Effector memory CD8-positive, alpha-beta T cell (primary cell): ENCODE data around the gene CAMTA1.
"Not testable (repeated sequence)": the region's sequence is repeated elsewhere in the genome, so short reads cannot be mapped to it uniquely, and the experiment has no call there.

Experiments
- ATAC-seq: fragments of 150-1000 bp; cut with Tn5 transposase; replicated peaks from 2 replicates; pipeline ENCODE4 v1.10.0; 2021; ENCODE audit warnings: mild to moderate bottlenecking, moderate library complexity
- DNase-seq, 3 experiments: peaks; one replicate each; pipeline ENCODE4 v3.0.0; 2021
- H3K27ac Mint-ChIP-seq, 2 donors: one replicate each; pipeline ENCODE4 v1.8.0; 2022; ENCODE audit warnings: mild to moderate bottlenecking in 2 of 2, mixed read lengths in 2 of 2, moderate library complexity in 2 of 2
- H3K27me3 Mint-ChIP-seq, 2 donors: one replicate each; pipeline ENCODE4 v1.8.0; 2022; ENCODE audit warnings: mixed read lengths in 2 of 2
- H3K36me3 Mint-ChIP-seq: one replicate; pipeline ENCODE4 v1.8.0; 2022; ENCODE audit warnings: mild to moderate bottlenecking, moderate library complexity, mixed read lengths; ENCODE audit not compliant: insufficient read depth
- H3K4me1 Mint-ChIP-seq, 2 donors: one replicate each; pipeline ENCODE4 v1.8.0; 2022; ENCODE audit warnings: low read depth in 2 of 2, mixed read lengths in 2 of 2
- H3K4me3 Mint-ChIP-seq, 2 donors: one replicate each; pipeline ENCODE4 v1.8.0; 2022; ENCODE audit warnings: mild to moderate bottlenecking in 2 of 2, mixed read lengths in 2 of 2, moderate library complexity in 2 of 2
- H3K9me3 Mint-ChIP-seq, 2 donors: one replicate each; pipeline ENCODE4 v1.8.0; 2022; ENCODE audit warnings: mixed read lengths in 2 of 2

Gene CAMTA1

GRCh38 chr1:7322283-7322785, 537.1 kb downstream of the CAMTA1 start:
- no peak for DNase-seq
- Mint-ChIP-seq H3K4me1 (no peaks in the 10 kb centered on the region), H3K9me3 (peaks cover 0 to 8% of the 10 kb centered on the region in 2 donors), H3K27me3 (peaks cover 38 to 49% of the 10 kb centered on the region in 2 donors), H3K4me3 (no peak overlapping the region), H3K36me3 (no peaks in the 10 kb centered on the region), H3K27ac (no peak overlapping the region)
- ATAC-seq: no peak

- Mint-ChIP-seq H3K9me3 (peaks cover 0 to 8% of the 10 kb centered on the region in 2 donors), H3K36me3 (no peaks in the 10 kb centered on the region), H3K4me3 (no peak overlapping the region), H3K4me1 (no peaks in the 10 kb centered on the region), H3K27ac (no peak overlapping the region), H3K27me3 (peaks cover 34 to 43% of the 10 kb centered on the region in 2 donors)
- ATAC-seq: no peak
- no peak for DNase-seq
Observed at GRCh38 chr1:7322912-7323311, 537.7 kb downstream of the CAMTA1 start.

- DNase-seq (no peak), ATAC-seq (no peak)
- H3K27me3 Mint-ChIP-seq: peaks cover 34 to 36% of the 10 kb centered on the region in 2 donors
- no peak overlapping the region for H3K4me3 Mint-ChIP-seq
- peaks cover 0 to 8% of the 10 kb centered on the region in 2 donors for H3K9me3 Mint-ChIP-seq
- no peaks in the 10 kb centered on the region for H3K36me3 Mint-ChIP-seq
- no peaks in the 10 kb centered on the region for H3K4me1 Mint-ChIP-seq
- no peak overlapping the region for H3K27ac Mint-ChIP-seq
Observed at GRCh38 chr1:7325254-7325653, 540.0 kb downstream of the CAMTA1 start.

GRCh38 chr1:7326366-7326765, 541.1 kb downstream of the CAMTA1 start:
- H3K9me3 Mint-ChIP-seq: peaks cover 0 to 8% of the 10 kb centered on the region in 2 donors
- H3K4me3 Mint-ChIP-seq: no peak overlapping the region
- H3K36me3 Mint-ChIP-seq: no peaks in the 10 kb centered on the region
- H3K27ac Mint-ChIP-seq: no peak overlapping the region
- ATAC-seq (no peak), DNase-seq (no peak)
- H3K27me3 Mint-ChIP-seq: peaks cover 35 to 38% of the 10 kb centered on the region in 2 donors
- H3K4me1 Mint-ChIP-seq: no peaks in the 10 kb centered on the region

- no peaks in the 10 kb centered on the region for H3K36me3 Mint-ChIP-seq
- DNase-seq: no peak
- no peak overlapping the region for H3K4me3 Mint-ChIP-seq
- H3K27me3 Mint-ChIP-seq: peaks cover 30 to 45% of the 10 kb centered on the region in 2 donors
- no peak for ATAC-seq
- H3K27ac Mint-ChIP-seq: no peak overlapping the region
- H3K4me1 Mint-ChIP-seq: no peaks in the 10 kb centered on the region
- peaks cover 0 to 8% of the 10 kb centered on the region in 2 donors for H3K9me3 Mint-ChIP-seq
Observed at GRCh38 chr1:7327849-7328248, 542.6 kb downstream of the CAMTA1 start.

DNA sequence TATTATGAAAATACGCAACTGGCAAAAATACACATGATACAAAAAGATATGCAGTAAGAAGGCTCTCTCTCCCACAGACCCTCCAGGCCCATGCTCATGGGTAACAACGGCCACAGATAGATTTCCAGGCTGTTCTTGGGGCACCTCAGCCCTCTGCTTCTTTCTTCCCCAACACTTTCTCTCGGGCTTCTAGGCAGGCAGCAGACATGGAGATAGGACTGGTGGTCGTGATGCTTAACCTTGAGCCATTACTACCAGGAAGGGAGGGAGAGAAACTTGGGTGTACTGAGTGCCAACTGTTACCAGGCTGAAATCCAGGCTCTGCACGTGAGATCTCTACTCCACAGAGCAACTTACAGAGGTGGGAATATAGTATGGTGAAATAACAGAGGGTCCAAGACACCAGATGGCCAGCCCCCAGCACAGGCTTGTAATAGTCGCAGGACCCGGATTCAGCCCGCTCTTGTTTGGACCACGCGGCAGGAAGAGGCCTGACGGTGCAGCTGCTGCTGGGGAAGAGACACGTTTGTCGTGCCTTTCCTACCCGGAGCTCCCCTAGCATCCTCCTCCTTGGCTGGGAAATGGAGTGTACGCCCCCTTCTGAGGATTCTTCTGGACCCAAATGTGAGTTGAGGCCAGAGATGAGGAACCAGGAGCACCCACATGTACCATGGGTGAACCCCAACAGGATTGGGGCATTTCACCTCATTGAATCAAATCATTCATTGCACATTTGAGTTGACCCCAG, 544.8 kb downstream of the CAMTA1 start:
- ATAC-seq (no peak), DNase-seq (no peak)
- Mint-ChIP-seq H3K4me1 (no peaks in the 10 kb centered on the region), H3K9me3 (peaks cover 0 to 8% of the 10 kb centered on the region in 2 donors), H3K4me3 (no peak overlapping the region), H3K27me3 (peaks cover 33 to 44% of the 10 kb centered on the region in 2 donors), H3K36me3 (no peaks in the 10 kb centered on the region), H3K27ac (no peak overlapping the region)

DNA sequence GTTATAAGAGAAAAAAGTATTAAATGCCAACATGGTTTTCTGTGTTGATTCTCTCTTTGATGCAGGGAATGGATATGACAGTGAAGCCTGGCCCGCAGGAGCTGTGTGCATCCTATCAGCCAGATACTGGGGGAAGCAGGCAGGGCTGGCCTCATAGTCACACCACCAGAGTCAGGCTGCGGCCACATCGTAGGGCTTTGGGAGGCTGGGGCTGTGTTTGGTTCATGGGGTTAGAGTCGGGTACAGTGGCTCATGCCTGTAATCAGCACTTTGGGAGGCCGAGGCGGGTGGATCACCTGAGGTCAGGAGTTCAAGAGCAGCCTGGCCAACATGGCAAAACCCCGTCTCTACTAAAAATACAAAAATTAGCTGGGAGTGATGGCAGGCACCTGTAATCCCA, 545.5 kb downstream of the CAMTA1 start:
- H3K9me3 Mint-ChIP-seq, H3K4me3 Mint-ChIP-seq, H3K36me3 Mint-ChIP-seq, ATAC-seq, H3K27ac Mint-ChIP-seq, DNase-seq, H3K4me1 Mint-ChIP-seq: not testable (repeated sequence)
- H3K27me3 Mint-ChIP-seq: peaks cover 28 to 37% of the 10 kb centered on the region in 2 donors

- Mint-ChIP-seq H3K9me3 (peaks cover 0 to under 1% of the 10 kb centered on the region in 2 donors), H3K4me3 (no peak overlapping the region)
Observed at GRCh38 chr1:7331926-7332535, 546.8 kb downstream of the CAMTA1 start.

DNA sequence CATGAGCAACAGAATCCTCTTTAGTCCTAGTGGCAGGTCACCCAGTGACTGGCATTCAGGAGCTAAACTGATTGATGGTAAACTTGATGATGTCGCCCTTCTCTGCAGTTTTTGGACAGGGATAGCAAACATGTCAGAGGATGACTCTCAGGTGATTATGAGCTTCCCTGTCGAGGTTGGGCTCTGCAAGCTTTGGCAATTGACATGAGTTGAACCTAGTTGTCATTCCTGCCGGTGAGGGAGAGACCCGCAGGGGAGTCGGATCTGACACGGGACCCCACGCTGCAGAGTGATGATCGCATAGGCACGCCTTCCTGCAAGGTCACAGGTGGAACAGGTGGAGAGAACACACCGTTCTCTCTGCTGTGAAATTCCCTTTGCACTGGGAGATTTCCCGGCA, 547.8 kb downstream of the CAMTA1 start:
- Mint-ChIP-seq H3K27me3 (peaks cover 28 to 44% of the 10 kb centered on the region in 2 donors), H3K36me3 (no peaks in the 10 kb centered on the region), H3K9me3 (no peaks in the 10 kb centered on the region), H3K4me3 (no peak overlapping the region), H3K27ac (no peak overlapping the region), H3K4me1 (no peaks in the 10 kb centered on the region)
- no peak for ATAC-seq
- DNase-seq: no peak

More at GRCh38 chr1:7331926-7332535, 546.8 kb downstream of the CAMTA1 start:
- ATAC-seq (no peak), DNase-seq (no peak)
- Mint-ChIP-seq H3K4me1 (no peaks in the 10 kb centered on the region), H3K27me3 (peaks cover 28 to 44% of the 10 kb centered on the region in 2 donors), H3K27ac (no peak overlapping the region), H3K36me3 (no peaks in the 10 kb centered on the region)

DNA sequence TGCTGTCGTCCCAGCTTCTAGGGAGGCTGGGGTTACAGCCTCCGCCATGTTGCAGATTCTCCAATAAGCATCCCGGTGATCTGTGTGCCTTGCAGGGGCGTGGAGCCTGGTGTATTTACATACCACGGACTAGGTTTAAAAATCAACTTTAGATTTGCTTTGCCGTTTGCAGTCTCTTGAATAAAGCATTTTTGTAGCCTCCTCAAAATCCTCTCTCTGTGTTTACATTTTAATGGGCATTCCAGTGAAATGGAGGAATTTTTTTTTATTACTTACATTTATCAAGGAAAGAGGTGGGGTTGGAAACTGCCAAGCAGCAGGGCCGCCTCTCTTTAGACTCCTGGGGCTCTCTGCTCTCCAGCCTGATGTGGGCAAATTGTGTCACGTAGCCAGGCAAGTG, 548.4 kb downstream of the CAMTA1 start:
- no peak for ATAC-seq
- Mint-ChIP-seq H3K27ac (no peak overlapping the region), H3K4me1 (no peaks in the 10 kb centered on the region), H3K27me3 (peaks cover 28 to 44% of the 10 kb centered on the region in 2 donors), H3K9me3 (no peaks in the 10 kb centered on the region), H3K4me3 (no peak overlapping the region), H3K36me3 (no peaks in the 10 kb centered on the region)
- no peak for DNase-seq

GRCh38 chr1:7334475-7335035, 549.3 kb downstream of the CAMTA1 start:
- DNase-seq: no peak
- Mint-ChIP-seq H3K9me3 (no peaks in the 10 kb centered on the region), H3K4me3 (no peak overlapping the region), H3K27ac (no peak overlapping the region), H3K27me3 (peaks cover 28 to 44% of the 10 kb centered on the region in 2 donors), H3K36me3 (no peaks in the 10 kb centered on the region), H3K4me1 (no peaks in the 10 kb centered on the region)
- no peak for ATAC-seq

DNA sequence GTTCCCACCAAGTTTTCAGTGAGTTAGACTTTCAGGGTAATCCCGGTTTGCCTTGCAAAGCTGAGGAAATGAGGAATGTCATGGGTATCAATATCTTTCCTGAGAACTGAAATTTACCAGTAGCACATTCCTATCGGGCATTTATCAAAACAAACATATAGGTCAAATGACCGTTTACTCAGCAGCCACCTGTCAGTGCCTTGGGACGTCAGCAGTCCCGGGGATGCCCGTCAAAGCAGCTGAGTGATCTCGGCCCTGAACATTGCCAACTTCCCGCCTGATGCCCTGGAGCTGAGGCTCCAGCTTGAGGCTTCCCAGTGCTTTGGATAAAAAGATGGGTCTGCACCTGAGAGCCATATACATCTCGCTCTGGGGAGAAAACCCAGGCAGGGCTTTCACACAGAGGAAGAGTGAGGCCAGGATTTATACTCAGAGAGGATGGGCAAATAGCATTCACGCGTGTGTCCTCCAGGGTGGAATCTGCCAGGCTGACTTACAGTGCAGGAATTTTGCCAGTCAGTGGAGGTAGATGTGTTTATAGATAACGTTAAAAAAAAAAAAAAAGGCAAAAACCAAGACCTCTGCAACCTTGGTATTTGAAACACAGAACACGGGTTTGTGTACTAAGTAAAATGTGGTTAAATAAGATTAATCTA, 550.1 kb downstream of the CAMTA1 start:
- Mint-ChIP-seq H3K27ac (no peak overlapping the region), H3K27me3 (peaks cover 23 to 44% of the 10 kb centered on the region in 2 donors), H3K4me1 (no peaks in the 10 kb centered on the region), H3K36me3 (no peaks in the 10 kb centered on the region), H3K9me3 (no peaks in the 10 kb centered on the region), H3K4me3 (no peak overlapping the region)
- no peak for ATAC-seq
- DNase-seq: no peak

DNA sequence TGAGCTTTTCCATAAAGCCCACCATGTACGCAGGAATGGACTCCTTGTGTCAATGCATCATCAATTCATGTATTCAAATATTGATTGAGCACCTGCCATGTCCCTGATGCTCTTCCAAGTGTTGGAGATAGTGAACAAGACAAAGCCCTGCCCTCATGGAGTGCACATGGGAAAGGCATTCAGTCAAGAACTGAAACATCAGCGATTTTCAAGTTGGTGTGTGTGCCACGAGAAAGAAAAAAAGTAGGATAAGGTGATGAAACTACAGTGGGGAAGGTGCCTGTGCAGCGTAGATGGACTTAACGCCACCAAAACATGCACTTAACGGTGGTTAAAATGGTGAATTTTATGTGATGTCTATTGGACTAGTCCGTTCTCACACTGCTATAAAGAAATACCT, 553.2 kb downstream of the CAMTA1 start:
- peaks cover 14 to 31% of the 10 kb centered on the region in 2 donors for H3K27me3 Mint-ChIP-seq
- H3K36me3 Mint-ChIP-seq: no peaks in the 10 kb centered on the region
- H3K9me3 Mint-ChIP-seq: no peaks in the 10 kb centered on the region
- DNase-seq (no peak), ATAC-seq (no peak)
- no peak overlapping the region for H3K4me3 Mint-ChIP-seq
- no peak overlapping the region for H3K27ac Mint-ChIP-seq
- H3K4me1 Mint-ChIP-seq: no peaks in the 10 kb centered on the region
